K562 (cell line): ENCODE measurements around the gene TBX1. TPM values are rescaled to one million over a fixed set of nuclear protein-coding genes. Genes with fewer than 3 reads are reported as not detected.

Experiments used
- ARHGAP35 ChIP-seq: fragments of 450-650 bp; IDR thresholded peaks from 2 replicates; pipeline ENCODE4 v1.6.1; 2018; ENCODE audit not compliant: partially characterized antibody
- GATAD2A ChIP-seq: fragments of 450-650 bp; IDR thresholded peaks from 2 replicates; pipeline ENCODE4 v1.6.1; 2017
- HDAC8 ChIP-seq: fragments of 450-650 bp; IDR thresholded peaks from 2 replicates; pipeline ENCODE4 v1.6.1; 2016; ENCODE audit warnings: mild to moderate bottlenecking, missing genetic modification characterization, moderate library complexity, missing compliant biosample characterization
- HLTF ChIP-seq: fragments of 450-650 bp; IDR thresholded peaks from 2 replicates; pipeline ENCODE4 v1.6.1; 2016
- JUND ChIP-seq, 2 experiments: IDR thresholded peaks; 2 replicates in 1 of 2; 3 replicates in 1 of 2; pipeline ENCODE4 v1.6.1; 2011; ENCODE audit warnings: borderline replicate concordance in 2 of 2, low read depth in 2 of 2, low read length in 2 of 2, improper control_type of control experiment in 1 of 2, missing biosample characterization in 1 of 2, missing genetic modification characterization in 1 of 2, missing genetic modification reagents in 1 of 2
- KLF10 ChIP-seq: fragments of 250-450 bp; sonication (Bioruptor Pico); IDR thresholded peaks from 2 replicates; pipeline ENCODE4 v1.6.1; 2021; ENCODE audit warnings: matching md5 sums
- MAZ ChIP-seq, 2 experiments: fragments of 450-650 bp in 1 of 2; sonication (generic) in 1 of 2; formaldehyde crosslinking; IDR thresholded peaks in 1 of 2; conservative IDR thresholded peaks in 1 of 2; 2 replicates each; pipeline versions ENCODE4 v1.4.0 to v1.5.0; 2020; ENCODE audit warnings: mild to moderate bottlenecking in 1 of 2, missing genetic modification reagents in 1 of 2
- MEF2D ChIP-seq: conservative IDR thresholded peaks from 2 replicates; pipeline ENCODE4 v1.6.1; 2016; ENCODE audit warnings: low read depth, missing genetic modification characterization, missing compliant biosample characterization
- MTA3 ChIP-seq: fragments of 450-650 bp; formaldehyde crosslinking; IDR thresholded peaks from 2 replicates; pipeline ENCODE4 v1.6.1; 2017; ENCODE audit warnings: mild to moderate bottlenecking, borderline replicate concordance
- NRF1 ChIP-seq, 2 experiments: fragments of 450-650 bp; IDR thresholded peaks in 1 of 2; conservative IDR thresholded peaks in 1 of 2; 2 replicates each; pipeline ENCODE4 v1.6.1; 2014; ENCODE audit warnings: mild to moderate bottlenecking in 2 of 2
- NUFIP1 ChIP-seq: fragments of 450-650 bp; IDR thresholded peaks from 2 replicates; pipeline ENCODE4 v1.6.1; 2018; ENCODE audit not compliant: partially characterized antibody
- POLR2AphosphoS5 ChIP-seq: IDR thresholded peaks from 2 replicates; pipeline ENCODE4 v1.6.1; 2011; ENCODE audit warnings: mild to moderate bottlenecking, low read depth, low read length, moderate library complexity; ENCODE audit not compliant: control insufficient read depth, insufficient read depth
- PPARD ChIP-seq: fragments of 250-450 bp; sonication (Bioruptor Pico); IDR thresholded peaks from 2 replicates; pipeline ENCODE4 v1.8.0; 2022; ENCODE audit warnings: inconsistent platforms, mild to moderate bottlenecking, moderate library complexity
- PURB ChIP-seq: sonication (generic); formaldehyde crosslinking; IDR thresholded peaks from 2 replicates; pipeline ENCODE4 v1.9.0; 2021; ENCODE audit warnings: low read depth, mild to moderate bottlenecking, missing genetic modification reagents
- RUNX1 ChIP-seq: sonication (generic); IDR thresholded peaks from 2 replicates; pipeline ENCODE4 v1.6.1; 2016; ENCODE audit warnings: antibody characterized with exemption, low read depth
- SETDB1 ChIP-seq: IDR thresholded peaks from one replicate; pipeline ENCODE4 v1.6.1; 2012; ENCODE audit warnings: low read length, control low read depth, inconsistent platforms
- SMARCA5 ChIP-seq: fragments of 450-650 bp; IDR thresholded peaks from 2 replicates; pipeline ENCODE4 v1.6.1; 2016
- TBP ChIP-seq: optimal IDR thresholded peaks from 2 replicates; pipeline ENCODE3; 2011; ENCODE audit warnings: low read depth, low read length, improper control_type of control experiment
- TCF3 ChIP-seq: sonication (generic); formaldehyde crosslinking; IDR thresholded peaks from 2 replicates; pipeline ENCODE4 v1.4.0; 2020; ENCODE audit warnings: mild to moderate bottlenecking, missing genetic modification reagents
- ZBTB1 ChIP-seq: sonication (generic); formaldehyde crosslinking; IDR thresholded peaks from 2 replicates; pipeline ENCODE4 v1.8.1; 2023; ENCODE audit warnings: missing genetic modification reagents, low read depth, mild to moderate bottlenecking, borderline replicate concordance
- ZC3H11A ChIP-seq: IDR thresholded peaks from 2 replicates; pipeline ENCODE4 v1.6.1; 2012; ENCODE audit warnings: low read depth, low read length, improper control_type of control experiment
- ZNF197 ChIP-seq: fragments of 200-800 bp; sonication (Bioruptor generic); IDR thresholded peaks from 2 replicates; pipeline ENCODE4 v1.6.1; 2016; ENCODE audit warnings: low read depth, missing genetic modification characterization, missing compliant biosample characterization
- ZNF212 ChIP-seq: fragments of 450-650 bp; formaldehyde crosslinking; IDR thresholded peaks from 2 replicates; pipeline ENCODE4 v1.4.0; 2020; ENCODE audit warnings: mild to moderate bottlenecking
- ZNF263 ChIP-seq: sonication (generic); formaldehyde crosslinking; IDR thresholded peaks from 2 replicates; pipeline ENCODE4 v1.8.0; 2022; ENCODE audit warnings: mild to moderate bottlenecking, missing genetic modification reagents, borderline replicate concordance
- ZNF347 ChIP-seq: fragments of 450-650 bp; formaldehyde crosslinking; IDR thresholded peaks from 2 replicates; pipeline ENCODE4 v1.4.0; 2020; ENCODE audit warnings: low read depth, mild to moderate bottlenecking, moderate library complexity
- polyA plus RNA-seq, 8 experiments: library from polyadenylated mRNA; depleted of rRNA in 4 of 8; stranded (reverse) in 5 of 8; unstranded in 3 of 8; fragments of >200 nt; fragmentation: Nextera tagmentation in 2 of 8; fragmentation: Illumina TruSeq in 1 of 8; extraction: Ambion mirVana in 2 of 8; extraction: Trizol in 1 of 8; gene quantifications; 2 replicates each; pipeline versions ENCODE4 v1.2.1 to v1.2.3, GENCODE V29; 2011 to 2014; ENCODE audit warnings: inconsistent platforms in 1 of 8, missing spikeins in 1 of 8
- total RNA-seq, 7 experiments: library from RNA; depleted of rRNA in 6 of 7; stranded (reverse); fragments of >200 nt in 6 of 7; fragmentation: Illumina TruSeq in 2 of 7; extraction: Trizol in 2 of 7; gene quantifications; 2 replicates each; pipeline versions ENCODE4 v1.2.1 to v1.2.3, GENCODE V29; 2011 to 2021; ENCODE audit warnings: low replicate concordance in 1 of 7
- TF ChIP-seq, protein P1 (sequence below): sonication (generic); formaldehyde crosslinking; IDR thresholded peaks from 2 replicates; pipeline ENCODE4 v1.8.0; 2022; ENCODE audit warnings: mild to moderate bottlenecking, missing genetic modification reagents
- TF ChIP-seq, protein P2 (sequence below): sonication (generic); formaldehyde crosslinking; IDR thresholded peaks from 2 replicates; pipeline ENCODE4 v1.8.1; 2023; ENCODE audit warnings: mild to moderate bottlenecking, missing genetic modification reagents

The TBX1 gene
- total and polyA plus RNA-seq, 9 of the 15 experiments (the other 6 are each of a cell fraction or from before 2014, with no cell fraction given), result 0.07 to 35.0 (median 3.9) TPM

DNA sequence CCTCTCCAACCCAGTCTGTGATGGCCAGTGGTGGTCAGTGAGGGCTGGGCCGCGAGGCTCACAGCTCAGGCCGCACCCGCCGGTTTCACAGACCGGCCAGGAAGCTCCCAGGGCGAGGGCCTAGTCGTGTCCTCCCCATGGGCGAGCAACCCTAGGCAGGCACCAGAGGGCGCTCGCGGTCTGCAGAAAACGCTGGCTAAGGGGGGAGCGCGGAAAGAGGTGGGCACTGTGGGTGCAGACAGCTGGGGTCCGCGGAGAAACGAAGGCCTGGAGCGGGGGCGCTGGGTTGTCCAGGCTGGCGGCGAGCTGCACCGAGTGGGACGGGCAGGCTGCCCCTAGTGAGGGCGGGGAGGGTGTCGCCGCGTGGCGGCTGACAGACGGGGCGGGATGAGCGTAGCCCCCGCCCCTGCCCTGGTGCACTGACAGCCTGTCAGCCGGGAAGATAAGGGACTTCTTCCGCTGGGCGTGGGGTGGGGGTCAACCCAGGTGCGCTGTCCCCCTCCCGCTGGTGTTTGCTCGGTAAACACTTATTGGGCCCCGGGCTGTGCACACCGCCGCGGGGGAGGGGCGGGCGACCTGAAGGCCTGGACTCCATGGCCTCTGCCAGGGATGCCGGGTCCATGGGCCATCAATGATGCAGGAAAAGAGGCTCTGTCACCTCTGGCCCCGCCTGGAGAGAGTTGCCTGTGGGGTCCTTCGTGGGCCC, 29.8 kb upstream of the TBX1 start (continued):
- TF ChIP-seq, protein P1, sequence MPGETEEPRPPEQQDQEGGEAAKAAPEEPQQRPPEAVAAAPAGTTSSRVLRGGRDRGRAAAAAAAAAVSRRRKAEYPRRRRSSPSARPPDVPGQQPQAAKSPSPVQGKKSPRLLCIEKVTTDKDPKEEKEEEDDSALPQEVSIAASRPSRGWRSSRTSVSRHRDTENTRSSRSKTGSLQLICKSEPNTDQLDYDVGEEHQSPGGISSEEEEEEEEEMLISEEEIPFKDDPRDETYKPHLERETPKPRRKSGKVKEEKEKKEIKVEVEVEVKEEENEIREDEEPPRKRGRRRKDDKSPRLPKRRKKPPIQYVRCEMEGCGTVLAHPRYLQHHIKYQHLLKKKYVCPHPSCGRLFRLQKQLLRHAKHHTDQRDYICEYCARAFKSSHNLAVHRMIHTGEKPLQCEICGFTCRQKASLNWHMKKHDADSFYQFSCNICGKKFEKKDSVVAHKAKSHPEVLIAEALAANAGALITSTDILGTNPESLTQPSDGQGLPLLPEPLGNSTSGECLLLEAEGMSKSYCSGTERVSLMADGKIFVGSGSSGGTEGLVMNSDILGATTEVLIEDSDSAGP (CRISPR knock-in tag), result no peak
- no peak for TF ChIP-seq ZNF263 (CRISPR knock-in tag)
- TF ChIP-seq, protein P2, sequence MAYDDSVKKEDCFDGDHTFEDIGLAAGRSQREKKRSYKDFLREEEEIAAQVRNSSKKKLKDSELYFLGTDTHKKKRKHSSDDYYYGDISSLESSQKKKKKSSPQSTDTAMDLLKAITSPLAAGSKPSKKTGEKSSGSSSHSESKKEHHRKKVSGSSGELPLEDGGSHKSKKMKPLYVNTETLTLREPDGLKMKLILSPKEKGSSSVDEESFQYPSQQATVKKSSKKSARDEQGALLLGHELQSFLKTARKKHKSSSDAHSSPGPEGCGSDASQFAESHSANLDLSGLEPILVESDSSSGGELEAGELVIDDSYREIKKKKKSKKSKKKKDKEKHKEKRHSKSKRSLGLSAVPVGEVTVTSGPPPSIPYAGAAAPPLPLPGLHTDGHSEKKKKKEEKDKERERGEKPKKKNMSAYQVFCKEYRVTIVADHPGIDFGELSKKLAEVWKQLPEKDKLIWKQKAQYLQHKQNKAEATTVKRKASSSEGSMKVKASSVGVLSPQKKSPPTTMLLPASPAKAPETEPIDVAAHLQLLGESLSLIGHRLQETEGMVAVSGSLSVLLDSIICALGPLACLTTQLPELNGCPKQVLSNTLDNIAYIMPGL (CRISPR knock-in tag), result peak; percentile 74; the same call in 1 of the 2 replicates
- TF ChIP-seq MTA3, result no peak
- TF ChIP-seq PURB (CRISPR knock-in tag), result no peak
- peak; percentile 87 for TF ChIP-seq SMARCA5
- no peak for TF ChIP-seq ZNF197 (CRISPR knock-in tag)
- TF ChIP-seq MAZ (CRISPR knock-in tag; conservative IDR thresholded peaks at IDR 0.05 in 1 of 2, IDR thresholded peaks at IDR 0.05 in 1 of 2), result peak; percentile 100
- peak; percentile 81 for TF ChIP-seq NUFIP1
- no peak; the same call in 1 of the 2 replicates for TF ChIP-seq ZNF347 (CRISPR knock-in tag)
- TF ChIP-seq PPARD (CRISPR knock-in tag), result no peak
- no peak; the same call in 1 of the 2 replicates for TF ChIP-seq ZC3H11A
- TF ChIP-seq JUND (IDR thresholded peaks at IDR 0.05; ENCODE audit: borderline replicate concordance, low read depth, low read length), result no peak; the same call in none of the 2 replicates
- TF ChIP-seq JUND (tag; IDR thresholded peaks at IDR 0.05; ENCODE audit: borderline replicate concordance, low read depth, low read length), result peak; percentile 81; the same call in 1 of the 3 replicates
- TF ChIP-seq NRF1 (conservative IDR thresholded peaks at IDR 0.05 in 1 of 2, IDR thresholded peaks at IDR 0.05 in 1 of 2), result peak; percentile 55 to 71
- 0 out of 2 replicates have a peak, but pooled peaks have one; percentile 37 for TF ChIP-seq MEF2D (tag)
- TF ChIP-seq KLF10 (CRISPR knock-in tag), result no peak
- TF ChIP-seq HDAC8 (tag), result peak; percentile 88; the same call in 1 of the 2 replicates
- peak; percentile 52 for TF ChIP-seq ARHGAP35
- TF ChIP-seq POLR2AphosphoS5, result no peak
- no peak for TF ChIP-seq RUNX1
- peak; percentile 79; the same call in 1 of the 2 replicates for TF ChIP-seq ZNF212 (CRISPR knock-in tag)
- TF ChIP-seq TCF3 (CRISPR knock-in tag), result no peak
- peak; percentile 80 for TF ChIP-seq TBP
- TF ChIP-seq HLTF, result peak; percentile 99
- peak; percentile 87 for TF ChIP-seq SETDB1
- no peak for TF ChIP-seq ZBTB1 (CRISPR knock-in tag)
- TF ChIP-seq GATAD2A, result peak; percentile 77
